H4 (cell line): ENCODE data around the gene ACSF3. TPM values are rescaled to one million over a fixed set of nuclear protein-coding genes. Genes with fewer than 3 reads are reported as not detected.

ENCODE experiments used
- DNase-seq: peaks from one replicate; pipeline ENCODE4 v3.0.0-alpha.2; 2015; ENCODE audit warnings: low spot score
- total RNA-seq: library from RNA; depleted of rRNA; stranded (reverse); fragments of >200 nt; shearing (Covaris generic); gene quantifications from 2 replicates; pipeline ENCODE4 v1.2.3, GENCODE V29; 2014

The ACSF3 gene
- total RNA-seq, 1 experiment from 2014 or later = 25.9 TPM

DNA sequence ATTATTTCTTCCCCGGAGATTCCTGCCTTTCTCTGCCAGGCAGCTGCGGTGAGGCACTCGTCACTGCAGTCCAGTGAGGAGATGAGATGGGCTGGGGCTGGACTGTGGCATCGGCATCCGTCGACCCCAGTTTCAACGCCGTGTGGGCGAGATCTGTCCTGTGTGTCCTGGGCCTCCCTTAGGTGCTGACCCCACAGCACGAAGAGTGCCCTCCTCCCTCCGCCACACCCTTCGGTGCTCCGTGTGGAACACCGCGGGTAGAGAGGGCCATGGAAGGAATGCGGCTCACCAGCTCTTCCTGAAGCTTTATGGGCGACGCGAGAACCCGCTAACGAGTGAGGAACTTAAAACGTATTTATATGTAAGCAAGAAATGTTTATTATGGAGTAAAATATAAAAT, 17.6 kb downstream of the ACSF3 start:
- DNase-seq = no peak

DNA sequence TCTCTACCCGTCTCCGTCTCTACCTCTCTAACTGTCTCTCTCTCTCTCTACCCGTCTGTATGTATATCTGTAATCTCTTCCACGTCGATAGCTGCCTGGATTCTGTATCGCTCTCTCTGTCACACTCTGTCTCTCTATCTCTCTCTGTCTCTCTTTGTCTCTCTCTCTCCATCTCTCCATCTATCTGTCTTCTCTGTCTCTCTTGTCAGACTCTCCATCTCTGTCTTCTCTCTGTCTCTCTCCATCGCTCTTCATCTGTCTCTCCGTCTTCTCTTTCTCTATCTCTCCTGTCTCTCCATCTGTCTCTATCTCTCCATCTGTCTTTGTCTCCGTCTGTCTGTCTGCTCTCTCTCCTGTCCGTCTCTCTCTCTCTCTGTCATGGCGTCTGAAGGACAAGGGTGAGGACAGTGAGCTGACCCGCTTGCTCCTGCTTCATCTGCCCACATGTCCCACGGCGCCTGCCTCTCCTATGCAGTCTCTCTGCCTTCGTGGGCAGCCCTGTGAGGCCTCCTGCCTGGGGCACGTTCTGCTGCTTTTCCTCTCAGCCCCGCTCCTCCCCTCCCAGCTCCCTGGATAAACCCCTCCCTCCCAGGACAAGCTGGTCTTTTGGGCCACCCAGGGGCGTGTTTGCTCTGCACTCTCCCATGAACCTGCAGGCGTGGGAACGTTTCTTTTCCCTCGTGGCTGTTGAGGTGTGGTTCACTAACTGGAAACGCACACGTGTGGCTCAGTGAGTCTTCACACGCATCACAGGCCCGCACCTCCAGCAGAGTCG, 18.9 kb downstream of the ACSF3 start:
- no peak for DNase-seq

DNA sequence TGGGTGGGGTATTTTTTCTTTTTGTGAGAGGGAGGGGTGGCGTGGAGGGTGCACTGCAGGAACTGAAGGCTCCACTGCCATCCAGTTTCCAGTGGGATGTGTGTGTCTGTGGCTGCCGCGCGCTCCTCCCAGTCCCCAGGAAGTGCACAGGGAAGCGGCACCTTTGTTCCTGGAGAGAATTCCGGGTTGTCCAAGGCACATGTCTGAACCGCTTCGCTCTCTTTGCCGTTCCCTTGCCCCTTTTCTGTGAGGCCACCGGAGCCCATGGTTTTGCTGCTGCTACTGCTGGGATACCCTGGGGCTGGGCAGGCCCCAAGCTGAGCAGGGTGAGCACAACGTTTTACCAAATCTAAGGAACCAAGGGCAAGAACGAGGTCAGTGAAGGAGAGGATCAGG, 19.5 kb downstream of the ACSF3 start:
- no peak for DNase-seq

DNA sequence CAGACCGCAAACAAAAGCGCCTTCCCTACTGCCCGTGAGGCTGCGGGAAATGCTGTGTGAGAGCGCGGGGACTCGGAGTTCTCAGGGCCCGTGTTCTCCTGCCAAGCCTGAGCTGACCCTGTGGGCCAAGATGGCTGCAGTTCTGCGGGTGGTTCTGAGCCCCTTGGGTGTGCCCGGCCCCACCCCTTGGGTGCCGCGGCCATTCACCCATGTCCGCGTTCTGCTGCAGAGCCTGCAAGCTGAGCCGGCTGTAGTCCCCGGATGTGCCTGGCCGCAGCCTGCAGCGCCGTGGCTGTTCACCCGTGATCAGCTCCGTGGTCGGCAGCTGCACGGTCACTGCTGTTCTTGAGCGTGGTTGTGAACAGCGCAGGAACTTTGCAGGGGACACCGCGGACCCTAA, 20.0 kb downstream of the ACSF3 start:
- no peak for DNase-seq

DNA sequence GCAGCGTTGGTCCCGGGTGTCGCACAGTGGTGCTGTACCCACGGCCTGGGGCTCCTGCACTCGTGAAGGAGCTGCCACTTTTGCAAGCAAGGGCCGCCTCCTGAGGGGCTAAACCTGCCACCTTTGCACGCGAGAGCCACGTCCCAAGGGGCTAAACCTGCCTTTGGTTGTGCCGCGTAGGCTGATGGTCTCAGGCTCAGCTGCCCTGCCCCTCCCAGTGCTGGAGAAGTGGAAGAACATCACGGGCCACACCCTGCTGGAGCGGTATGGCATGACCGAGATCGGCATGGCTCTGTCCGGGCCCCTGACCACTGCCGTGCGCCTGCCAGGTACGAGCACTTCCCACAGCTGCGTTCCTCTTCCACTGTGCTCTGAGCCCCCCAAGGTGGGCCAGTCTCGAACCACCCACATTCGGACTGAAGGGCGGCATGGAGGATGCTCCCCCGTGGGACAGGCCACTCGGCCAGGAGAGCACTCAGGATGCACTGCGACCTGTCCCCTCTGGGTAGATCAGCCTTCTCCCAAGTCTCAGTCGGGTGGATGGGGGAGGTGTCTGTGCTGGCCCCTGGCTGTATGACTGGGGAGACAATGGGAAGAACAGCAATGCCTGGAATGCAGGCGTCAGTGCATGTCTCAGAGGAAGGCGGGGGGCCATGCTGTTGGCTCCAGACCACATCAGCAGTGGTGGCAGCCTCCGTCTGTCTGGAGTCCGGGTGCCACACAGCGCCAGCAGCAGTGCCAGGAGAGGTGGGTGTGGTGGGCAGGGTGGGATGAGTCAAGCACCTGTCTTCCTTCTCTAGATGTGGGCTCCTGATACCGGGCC, 20.7 kb downstream of the ACSF3 start:
- no peak for DNase-seq

DNA sequence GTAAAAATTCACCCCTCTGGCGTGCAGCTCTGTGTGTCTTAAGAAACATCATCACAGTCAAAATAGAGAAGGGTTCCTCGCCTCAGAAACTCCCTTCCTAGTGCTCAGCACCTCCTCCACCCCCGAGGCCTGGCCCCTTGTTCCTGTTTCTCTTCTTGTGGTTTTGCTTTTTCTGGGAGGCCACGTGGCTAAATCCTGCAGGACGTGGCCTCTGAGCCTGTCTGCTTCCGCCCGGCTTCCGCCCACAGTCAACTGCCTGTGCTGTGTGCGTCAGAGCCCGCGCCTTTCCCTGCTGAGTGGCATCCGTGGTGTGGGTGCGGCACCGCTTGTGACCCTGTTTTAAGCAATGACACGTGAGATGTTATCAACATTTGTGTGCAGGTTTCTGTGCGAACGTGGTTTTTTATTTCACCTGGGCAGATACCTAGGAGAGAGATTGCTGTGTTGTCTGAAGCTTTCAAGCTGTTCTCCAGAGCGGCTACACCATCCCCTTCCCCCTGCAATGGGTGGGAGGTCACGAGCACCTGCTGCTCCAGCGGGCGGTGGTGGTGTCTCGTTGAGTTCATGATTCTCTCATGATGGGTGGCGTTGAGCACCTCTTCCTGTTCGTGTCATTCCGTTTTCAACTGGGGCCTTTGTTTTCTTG, 21.7 kb downstream of the ACSF3 start:
- no peak for DNase-seq

DNA sequence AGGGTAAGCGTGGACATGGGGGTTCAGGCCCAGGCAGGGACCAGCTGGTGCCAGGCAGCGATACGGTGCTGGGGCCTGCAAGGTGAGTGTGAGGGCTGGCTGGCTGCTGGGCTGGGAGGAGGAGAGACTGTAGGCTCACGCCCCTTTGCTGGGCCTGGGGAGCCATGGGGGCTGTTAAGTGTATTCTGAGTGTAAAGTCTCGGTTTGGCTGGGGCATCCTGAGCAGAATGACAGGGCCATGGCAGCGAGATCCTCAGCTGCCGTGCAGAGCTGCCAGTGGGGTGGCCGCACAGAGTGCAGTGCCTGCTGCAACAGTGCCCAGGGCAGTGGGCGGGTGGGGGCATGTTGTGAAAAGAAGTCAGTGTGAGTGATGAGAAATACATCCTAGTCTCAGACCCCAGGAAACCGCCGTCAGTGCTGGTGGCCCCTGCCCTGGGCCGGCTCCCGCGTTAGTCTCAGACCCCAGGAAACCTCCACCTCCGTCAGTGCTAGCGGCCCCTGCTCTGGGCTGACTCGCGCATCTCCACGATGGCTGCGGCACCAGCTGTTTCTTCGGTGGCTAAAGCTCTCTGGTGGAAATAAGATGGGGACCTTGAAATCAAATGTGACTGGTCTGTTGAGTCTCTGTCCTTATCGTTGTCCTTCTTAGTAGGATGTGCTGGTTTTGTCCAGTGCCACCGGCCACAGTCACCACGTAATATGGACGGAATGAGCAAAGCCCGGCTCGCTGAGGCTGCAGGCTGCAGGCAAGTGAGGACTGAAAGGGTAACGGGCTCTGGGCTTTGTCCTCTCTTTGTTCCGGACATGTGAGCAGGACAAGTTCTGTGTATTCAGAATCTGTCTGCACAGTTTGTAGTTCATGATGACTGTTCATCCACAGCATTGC, 22.9 kb downstream of the ACSF3 start:
- DNase-seq = no peak

DNA sequence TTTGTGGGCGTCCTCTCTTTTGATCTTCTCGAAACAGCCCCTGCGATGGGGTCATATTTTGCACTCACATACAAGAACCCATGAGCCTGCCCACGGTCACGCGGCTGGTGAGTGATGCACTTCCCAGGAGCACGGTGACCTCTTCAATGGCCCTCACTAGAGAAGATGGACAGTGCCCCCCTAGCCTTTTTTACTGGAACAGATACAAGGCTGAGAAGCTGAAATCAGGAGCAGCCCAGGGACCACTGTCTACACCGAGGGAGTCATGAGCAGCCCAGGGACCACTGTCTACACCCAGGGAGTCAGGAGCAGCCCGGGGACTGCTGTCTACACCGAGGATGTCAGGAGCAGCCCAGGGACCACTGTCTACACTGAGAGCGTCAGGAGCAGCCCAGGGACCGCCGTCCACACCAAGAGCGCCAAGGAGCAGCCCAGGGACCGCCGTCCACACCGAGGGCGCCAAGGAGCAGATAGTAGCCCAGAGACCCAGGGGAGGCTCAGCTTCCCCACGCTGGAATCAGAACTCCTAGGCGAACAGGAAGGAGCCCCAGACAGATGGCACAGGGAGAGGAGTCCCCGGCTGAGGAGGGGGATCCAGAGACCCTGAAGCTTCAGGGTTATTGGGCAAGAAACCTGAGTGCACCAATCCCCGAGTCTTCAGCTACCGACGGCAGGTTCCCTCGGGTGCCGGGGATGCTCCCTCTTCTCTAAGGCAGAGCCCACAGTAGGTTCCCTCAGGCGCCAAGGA, 23.7 kb downstream of the ACSF3 start:
- DNase-seq = no peak

DNA sequence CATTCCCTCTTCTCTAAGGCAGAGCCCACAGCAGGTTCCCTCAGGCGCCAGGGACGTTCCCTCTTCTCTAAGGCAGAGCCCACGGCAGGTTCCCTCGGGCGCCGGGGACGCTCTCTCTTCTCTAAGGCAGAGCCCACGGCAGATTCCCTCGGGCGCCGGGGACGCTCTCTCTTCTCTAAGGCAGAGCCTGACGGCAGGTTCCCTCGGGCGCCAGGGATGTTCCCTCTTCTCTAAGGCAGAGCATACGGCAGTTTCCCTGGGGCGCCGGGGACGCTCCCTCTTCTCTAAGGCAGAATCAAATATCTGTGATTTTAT, 24.3 kb downstream of the ACSF3 start:
- DNase-seq = no peak

DNA sequence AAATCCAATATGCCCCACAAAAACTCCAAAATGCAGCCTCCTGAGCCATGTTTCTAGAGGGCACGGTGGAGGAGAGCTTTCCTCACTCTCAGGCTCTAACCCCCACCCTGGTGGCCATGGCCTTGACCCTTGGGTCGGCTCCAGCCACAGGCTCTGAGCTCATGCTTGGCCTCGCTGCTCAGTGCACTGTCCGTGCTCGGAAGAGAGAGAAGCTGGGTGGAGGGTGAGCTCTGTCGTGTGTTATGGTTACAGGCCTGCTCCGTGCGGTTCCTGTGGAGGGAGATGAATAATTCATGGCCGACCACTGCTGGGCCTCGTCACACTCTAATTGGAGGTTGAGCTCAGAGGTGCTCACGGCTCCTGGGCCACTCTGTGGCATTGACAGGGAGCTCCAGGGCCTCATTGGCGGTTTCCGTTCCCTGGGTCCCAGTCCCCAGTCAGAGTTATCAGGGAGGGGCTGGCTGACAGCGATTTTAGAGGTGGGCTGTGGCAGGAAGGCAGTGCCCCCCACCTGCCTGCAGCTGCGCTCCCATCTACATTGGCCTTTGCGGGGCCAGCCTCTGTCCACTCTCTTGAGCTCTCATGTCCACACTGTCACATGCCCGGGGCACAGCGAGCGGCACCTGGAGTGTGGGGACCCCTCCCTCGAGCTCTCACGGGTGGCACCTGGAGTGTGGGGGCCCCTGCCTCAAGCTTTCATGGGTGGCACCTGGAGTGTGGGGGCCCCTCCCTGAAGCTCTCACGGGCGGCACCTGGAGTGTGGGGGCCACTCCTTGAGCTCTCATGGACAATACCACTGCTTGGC, 24.9 kb downstream of the ACSF3 start:
- no peak for DNase-seq

DNA sequence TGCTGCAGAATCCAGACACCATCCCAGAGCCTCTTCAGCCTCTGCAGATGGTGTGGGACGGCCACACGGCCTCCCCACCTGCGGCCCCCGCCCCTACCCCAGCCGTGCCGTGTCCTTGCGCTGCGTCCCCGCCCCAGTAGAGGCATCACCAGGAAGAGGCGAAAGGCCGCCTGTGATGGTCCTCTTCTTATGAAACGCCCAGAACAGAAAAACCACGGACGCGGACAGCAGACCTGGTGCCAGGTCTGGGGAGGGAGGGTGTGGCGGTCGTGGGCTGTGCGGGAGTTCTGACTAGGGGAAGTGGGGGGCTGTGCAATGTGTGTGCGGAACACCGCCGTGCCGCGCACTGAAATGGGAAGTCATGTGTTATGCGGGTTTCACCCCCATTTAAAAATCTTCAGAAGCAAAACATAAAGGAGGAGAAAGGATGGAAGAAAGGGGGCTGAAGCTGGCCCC, 25.5 kb downstream of the ACSF3 start:
- DNase-seq = no peak

DNA sequence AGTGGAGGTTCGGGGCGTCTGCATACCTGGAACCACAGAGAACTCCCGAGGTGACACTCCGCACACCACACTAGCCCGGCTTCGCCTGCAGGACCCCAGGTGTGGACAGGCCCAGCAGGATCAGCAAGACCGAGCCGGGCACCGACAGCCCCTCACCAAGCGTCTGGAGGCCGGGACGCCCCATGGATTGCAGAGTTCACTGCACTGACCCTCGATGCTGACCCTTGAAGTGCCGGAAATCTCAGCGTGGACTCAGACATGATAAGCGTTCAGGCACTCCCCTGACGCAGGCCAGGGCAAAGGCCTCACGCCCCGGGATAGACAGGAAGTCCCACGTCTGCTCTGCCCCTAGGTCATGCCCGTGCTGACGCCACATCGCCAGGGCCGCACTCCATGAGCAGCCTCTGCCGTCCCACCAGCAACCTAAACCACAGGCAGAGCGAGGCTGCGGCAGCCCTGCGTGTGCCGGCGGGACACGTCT, 26.0 kb downstream of the ACSF3 start:
- no peak for DNase-seq

DNA sequence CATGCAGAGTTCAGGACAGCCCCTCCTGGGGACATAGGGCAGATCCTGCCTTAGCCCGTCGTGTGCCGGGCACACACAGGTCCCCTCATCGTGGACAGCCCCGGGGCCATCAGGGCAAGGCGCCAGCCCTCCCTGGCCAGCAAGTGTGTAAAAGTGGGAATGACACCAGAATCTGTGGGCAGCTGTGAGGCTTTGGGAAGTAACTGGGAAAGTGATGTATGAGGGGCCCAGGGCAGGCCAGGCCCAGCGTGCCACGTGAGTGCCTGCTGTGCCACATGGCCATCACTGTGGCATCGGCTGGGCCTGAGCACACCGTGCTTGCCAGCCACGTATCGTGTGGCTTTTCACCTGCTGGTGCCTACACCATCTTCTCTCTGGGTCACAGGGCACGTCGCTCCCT, 26.6 kb downstream of the ACSF3 start:
- no peak for DNase-seq

DNA sequence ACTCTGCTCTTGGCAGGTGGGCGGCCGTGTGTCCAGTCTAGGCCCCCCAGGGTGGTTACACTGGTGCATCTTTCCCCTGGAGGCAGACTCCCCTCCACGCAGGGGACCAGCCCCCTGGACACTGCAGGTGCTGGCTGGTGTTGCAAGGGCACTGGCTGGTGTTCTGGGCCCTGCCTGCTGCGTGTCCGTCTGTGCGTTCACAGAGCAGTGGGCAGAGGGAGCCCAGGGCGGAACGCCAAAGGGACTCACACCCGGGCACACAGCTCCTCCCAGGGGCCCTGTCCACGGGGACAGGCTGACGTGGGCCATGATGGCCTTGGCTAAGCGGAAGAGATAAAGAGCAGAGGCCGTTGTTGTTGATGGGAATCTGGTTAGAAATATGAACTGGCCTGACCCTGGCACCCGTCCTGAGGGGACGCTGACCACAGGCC, 27.3 kb downstream of the ACSF3 start:
- no peak for DNase-seq

DNA sequence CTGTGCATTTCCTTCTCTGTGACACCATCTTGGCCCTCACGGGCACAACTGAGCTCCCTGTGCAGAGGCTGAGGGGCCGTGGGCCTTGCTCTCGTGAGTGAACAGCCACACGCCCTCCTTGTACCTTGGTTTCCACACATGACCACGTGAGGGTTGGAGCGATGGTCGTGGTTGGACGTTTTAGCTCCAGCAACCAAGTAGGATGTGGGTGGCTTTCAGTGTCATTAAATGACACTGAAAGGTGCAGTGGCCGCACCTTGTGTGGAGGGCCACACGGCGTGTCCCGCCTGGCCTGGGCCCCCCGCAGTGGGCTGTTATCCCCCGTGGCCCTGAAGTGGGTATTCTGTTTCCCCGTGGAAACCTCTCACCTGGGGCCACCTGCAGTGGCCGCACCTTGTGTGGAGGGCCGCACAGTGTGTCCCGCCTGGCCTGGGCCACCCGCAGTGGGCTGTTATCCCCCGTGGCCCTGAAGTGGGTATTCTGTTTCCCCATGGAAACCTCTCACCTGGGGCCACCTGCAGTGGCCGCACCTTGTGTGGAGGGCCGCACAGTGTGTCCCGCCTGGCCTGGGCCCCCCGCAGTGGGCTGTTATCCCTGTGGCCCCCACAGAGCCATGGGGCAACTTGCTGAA, 28.2 kb downstream of the ACSF3 start:
- no peak for DNase-seq

DNA sequence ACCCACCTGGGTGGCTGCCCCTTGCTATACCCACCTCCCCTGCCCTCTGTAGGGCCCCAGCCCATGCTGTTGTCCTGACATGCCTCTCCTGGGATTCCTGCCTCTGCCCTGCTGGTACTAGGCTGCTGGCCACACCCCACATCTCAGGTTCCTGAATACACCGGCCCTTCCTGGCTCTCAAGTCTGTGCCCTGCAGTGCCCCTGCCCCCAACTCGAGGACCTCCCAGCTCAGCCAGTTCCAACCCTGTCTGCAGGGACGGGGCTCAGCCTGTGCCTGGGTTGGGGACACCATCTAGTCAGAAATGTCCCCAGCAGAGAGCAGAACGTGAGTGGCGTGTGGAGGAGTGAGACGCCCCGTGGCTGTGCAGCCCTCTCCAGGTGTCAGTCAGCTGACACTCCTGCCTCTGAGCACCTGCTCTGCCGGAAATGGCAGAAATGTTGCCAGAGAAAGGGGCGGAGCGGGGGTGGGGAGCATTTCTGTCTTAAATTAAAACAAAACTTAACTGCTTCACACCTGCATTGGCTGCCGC, 28.7 kb downstream of the ACSF3 start:
- DNase-seq = no peak

DNA sequence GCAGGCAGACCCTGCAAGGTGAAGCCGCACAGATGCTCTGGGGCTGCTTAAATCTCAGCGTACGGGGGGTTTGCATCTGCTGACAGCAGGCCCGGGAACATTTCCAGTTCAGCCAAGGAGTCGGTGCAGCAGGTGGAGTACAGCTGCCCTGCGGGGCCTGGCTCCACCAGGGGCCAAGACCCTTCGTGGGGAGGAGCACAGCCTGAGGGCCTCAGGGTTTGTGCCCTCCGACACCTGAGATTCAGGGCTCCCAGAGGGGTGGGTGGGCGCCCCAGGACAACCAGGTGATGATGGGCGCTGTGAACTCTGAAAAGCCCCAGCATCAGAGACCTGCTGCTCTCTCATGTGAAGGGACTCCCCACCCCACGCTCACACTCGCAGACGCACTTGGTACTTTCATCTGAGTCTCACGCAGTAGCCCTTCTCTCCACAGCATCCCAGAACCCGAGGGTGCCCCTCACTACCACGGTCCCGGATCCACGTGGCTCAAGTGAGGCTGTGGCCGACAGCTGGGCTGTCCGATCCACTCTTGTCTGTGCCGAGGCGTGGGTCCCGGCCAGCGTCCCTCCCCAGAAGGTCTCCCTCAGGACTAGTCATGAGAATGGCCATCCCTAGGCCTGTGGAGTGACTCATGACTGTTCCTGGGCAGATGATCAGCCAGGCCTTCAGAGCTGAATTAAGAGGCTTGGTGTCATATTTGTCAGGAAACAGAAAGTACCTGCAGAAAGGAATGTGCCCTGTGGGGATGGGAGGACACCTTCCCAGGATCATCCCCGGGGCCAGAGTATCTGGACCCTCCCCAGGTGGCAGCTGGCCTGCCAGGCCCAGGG, 29.6 kb downstream of the ACSF3 start:
- DNase-seq = no peak

DNA sequence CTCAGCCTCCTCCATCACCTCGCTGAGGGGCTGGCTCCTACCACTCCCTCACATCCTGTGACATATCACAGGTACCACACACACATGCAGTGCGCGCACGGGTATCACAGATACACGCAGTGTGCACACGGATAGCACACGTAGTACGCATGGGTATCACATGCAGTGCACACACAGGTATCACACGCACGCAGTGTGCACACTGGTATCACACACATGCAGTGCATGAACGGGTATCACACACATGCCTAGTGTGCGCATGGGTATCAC, 30.1 kb downstream of the ACSF3 start:
- DNase-seq = no peak

DNA sequence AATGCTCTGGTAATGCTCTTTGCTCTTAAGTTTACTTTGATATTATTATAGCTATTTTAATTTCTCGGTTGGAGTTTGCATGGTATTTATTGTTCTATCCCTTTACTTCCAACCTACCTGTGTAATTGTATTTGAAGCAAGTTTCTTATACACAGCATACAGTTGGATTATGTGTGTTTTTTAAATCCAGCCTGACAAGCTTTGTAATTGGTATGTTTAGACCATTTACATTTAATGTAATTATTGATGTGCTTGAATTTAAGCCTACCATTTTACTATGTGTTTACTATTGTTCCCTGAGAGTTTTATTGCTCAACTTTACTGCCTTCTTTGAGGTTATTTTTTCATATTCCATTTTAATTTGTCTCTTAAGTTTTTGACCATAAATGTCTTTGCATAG, 35.7 kb downstream of the ACSF3 start:
- DNase-seq = no peak
